GM21515 (cell line): ENCODE measurements around the gene SRGAP1.

Source experiments
- ATAC-seq: cut with Tn5 transposase; IDR thresholded peaks from one replicate; pipeline ENCODE4 v1.9.1; 2021; ENCODE audit not compliant: unreplicated experiment

Gene SRGAP1

GRCh38 chr12:63844391-63845341 is at the start of gene SRGAP1:
TSS of gene SRGAP1 (plus strand) at chr12:63844700. CDS start at chr12:63844817, 117 bp downstream.
- no peak for ATAC-seq

- no peak for ATAC-seq
Measured at GRCh38 chr12:63795032-63795687, 49.3 kb upstream of the SRGAP1 start.

GRCh38 chr12:63795944-63796343 is 48.6 kb upstream of the SRGAP1 start:
- no peak for ATAC-seq

- ATAC-seq, result no peak
Measured at GRCh38 chr12:63802012-63802608, 42.4 kb upstream of the SRGAP1 start.

GRCh38 chr12:63804746-63805145 is 39.8 kb upstream of the SRGAP1 start:
- no peak for ATAC-seq

GRCh38 chr12:63805704-63806672 is 38.5 kb upstream of the SRGAP1 start:
- no peak for ATAC-seq

GRCh38 chr12:63808631-63809030 is 35.9 kb upstream of the SRGAP1 start:
- ATAC-seq, result no peak

GRCh38 chr12:63809566-63809965 is 34.9 kb upstream of the SRGAP1 start:
- ATAC-seq, result no peak

GRCh38 chr12:63811334-63811733 is 33.2 kb upstream of the SRGAP1 start:
- ATAC-seq, result no peak

GRCh38 chr12:63811755-63812154 is 32.7 kb upstream of the SRGAP1 start:
- ATAC-seq, result no peak

- peak; percentile 55 for ATAC-seq
Measured at GRCh38 chr12:63814146-63814772, 30.2 kb upstream of the SRGAP1 start.

- no peak for ATAC-seq
Measured at GRCh38 chr12:63815482-63815852, 29.0 kb upstream of the SRGAP1 start.

- no peak for ATAC-seq
Measured at GRCh38 chr12:63816031-63816430, 28.5 kb upstream of the SRGAP1 start.

GRCh38 chr12:63820427-63820826 is 24.1 kb upstream of the SRGAP1 start:
- no peak for ATAC-seq

GRCh38 chr12:63821781-63822251 is 22.7 kb upstream of the SRGAP1 start:
- ATAC-seq, result no peak

- ATAC-seq, result no peak
Measured at GRCh38 chr12:63822352-63822751, 22.1 kb upstream of the SRGAP1 start.

GRCh38 chr12:63823040-63823439 is 21.5 kb upstream of the SRGAP1 start:
- no peak for ATAC-seq

GRCh38 chr12:63826006-63826585 is 18.4 kb upstream of the SRGAP1 start:
- peak; percentile 81 for ATAC-seq

- no peak for ATAC-seq
Measured at GRCh38 chr12:63828867-63829266, 15.6 kb upstream of the SRGAP1 start.

GRCh38 chr12:63836046-63836445 is 8.5 kb upstream of the SRGAP1 start:
- no peak for ATAC-seq
